CD14-positive monocyte (primary cell): ENCODE measurements around the gene DPH3. TPM values are rescaled to one million over a fixed set of nuclear protein-coding genes. Genes with fewer than 3 reads are reported as not detected.
A peak's percentile ranks its signal among the peaks of the same experiment; 100 is the strongest.

Experiments used
- DNase-seq, 3 donors: peaks; one replicate each; pipeline ENCODE4 v3.0.0-alpha.2; 2011 to 2022
- H2AFZ ChIP-seq: 2 replicates; pipeline ENCODE4 v1.6.0; 2012; ENCODE audit warnings: mild to moderate bottlenecking, low read depth, low read length, inconsistent platforms; ENCODE audit not compliant: insufficient read depth, poor library complexity, severe bottlenecking
- H3K27ac ChIP-seq, 2 donors: 1 replicate in 1 of 2; 2 replicates in 1 of 2; pipeline ENCODE4 v1.5.1; 2012 to 2013; ENCODE audit warnings: low read length in 2 of 2, control low read depth in 1 of 2, inconsistent platforms in 1 of 2, low read depth in 1 of 2, mild to moderate bottlenecking in 1 of 2
- H3K27me3 ChIP-seq, 2 donors: one replicate each; pipeline versions ENCODE4 v1.6.0 to v1.6.1; 2011 to 2013; ENCODE audit warnings: low read length in 2 of 2; ENCODE audit not compliant: control insufficient read depth in 2 of 2, insufficient read depth in 2 of 2
- H3K36me3 ChIP-seq, 2 donors: replicated peaks in 1 of 2; 1 replicate in 1 of 2; 2 replicates in 1 of 2; pipeline versions ENCODE4 v1.5.1 to v1.6.1; 2012 to 2013; ENCODE audit warnings: low read length in 2 of 2, control low read depth in 1 of 2, inconsistent platforms in 1 of 2, mild to moderate bottlenecking in 1 of 2; ENCODE audit not compliant: insufficient read depth in 2 of 2, control insufficient read depth in 1 of 2
- H3K4me1 ChIP-seq, 2 donors: 1 replicate in 1 of 2; 2 replicates in 1 of 2; pipeline versions ENCODE4 v1.5.1 to v1.6.1; 2012 to 2013; ENCODE audit warnings: low read length in 2 of 2, control low read depth in 1 of 2, inconsistent platforms in 1 of 2, mild to moderate bottlenecking in 1 of 2, moderate library complexity in 1 of 2; ENCODE audit not compliant: insufficient read depth in 2 of 2, control insufficient read depth in 1 of 2
- H3K4me2 ChIP-seq: replicated peaks from 2 replicates; pipeline ENCODE3; 2012; ENCODE audit warnings: low read length, moderate library complexity, mild to moderate bottlenecking; ENCODE audit not compliant: poor library complexity, severe bottlenecking; ENCODE audit errors: extremely low read depth
- H3K4me3 ChIP-seq, 3 experiments: fragments of 200-600 bp in 1 of 3; sonication (generic) in 1 of 3; replicated peaks in 1 of 3; 1 replicate in 2 of 3; 2 replicates in 1 of 3; pipeline ENCODE4 v1.5.1; 2011 to 2013; ENCODE audit warnings: low read length in 3 of 3, mild to moderate bottlenecking in 3 of 3, control low read depth in 2 of 3, low read depth in 2 of 3, inconsistent platforms in 1 of 3, moderate library complexity in 1 of 3
- H3K79me2 ChIP-seq: 2 replicates; pipeline ENCODE4 v1.6.0; 2012; ENCODE audit warnings: mild to moderate bottlenecking, control low read depth, inconsistent platforms, low read length, moderate library complexity; ENCODE audit not compliant: insufficient read depth
- H3K9ac ChIP-seq: 2 replicates; pipeline ENCODE4 v1.6.0; 2017; ENCODE audit warnings: low read length, mild to moderate bottlenecking; ENCODE audit not compliant: insufficient read depth, poor library complexity, severe bottlenecking
- H3K9me3 ChIP-seq, 2 donors: replicated peaks in 1 of 2; 1 replicate in 1 of 2; 2 replicates in 1 of 2; pipeline versions ENCODE4 v1.5.1 to v1.6.1; 2012 to 2013; ENCODE audit warnings: low read length in 2 of 2, control low read depth in 1 of 2; ENCODE audit not compliant: control insufficient read depth in 1 of 2, insufficient read depth in 1 of 2
- H4K20me1 ChIP-seq: 2 replicates; pipeline ENCODE4 v1.6.0; 2012; ENCODE audit warnings: mild to moderate bottlenecking, low read length, control low read depth, moderate library complexity; ENCODE audit not compliant: insufficient read depth
- H3K27ac Mint-ChIP-seq, 7 donors: one replicate each; pipeline ENCODE4 v1.8.0; 2020; ENCODE audit warnings: mild to moderate bottlenecking in 7 of 7, mixed read lengths in 7 of 7, moderate library complexity in 6 of 7, inconsistent platforms in 2 of 7
- H3K27me3 Mint-ChIP-seq, 3 donors: one replicate each; pipeline ENCODE4 v1.8.0; 2021 to 2022; ENCODE audit warnings: low read depth in 3 of 3, mild to moderate bottlenecking in 3 of 3, mixed read lengths in 3 of 3, moderate library complexity in 3 of 3, inconsistent platforms in 1 of 3
- H3K36me3 Mint-ChIP-seq, 2 donors: one replicate each; pipeline ENCODE4 v1.8.0; 2020; ENCODE audit warnings: mixed read lengths in 2 of 2, inconsistent platforms in 1 of 2, mild to moderate bottlenecking in 1 of 2
- H3K4me1 Mint-ChIP-seq: one replicate; pipeline ENCODE4 v1.8.0; 2020; ENCODE audit warnings: mild to moderate bottlenecking, mixed read lengths
- H3K4me3 Mint-ChIP-seq, 2 donors: one replicate each; pipeline ENCODE4 v1.8.0; 2020; ENCODE audit warnings: mild to moderate bottlenecking in 2 of 2, mixed read lengths in 2 of 2, moderate library complexity in 1 of 2
- H3K9me3 Mint-ChIP-seq, 7 donors: one replicate each; pipeline ENCODE4 v1.8.0; 2020 to 2022; ENCODE audit warnings: mixed read lengths in 7 of 7, mild to moderate bottlenecking in 6 of 7, moderate library complexity in 6 of 7, inconsistent platforms in 2 of 7
- CTCF ChIP-seq: fragments of 200-600 bp; IDR thresholded peaks from one replicate; pipeline ENCODE4 v1.8.0; 2022; ENCODE audit warnings: antibody characterized with exemption, mild to moderate bottlenecking
- WGBS: methylation state at CpG from one replicate; pipeline ENCODE4 v1.1.5; 2013; ENCODE audit warnings: missing lambda C conversion rate; ENCODE audit not compliant: insufficient coverage; 5-methylcytosine and 5-hydroxymethylcytosine counted together
- intact Hi-C, 2 donors: fragments of 100-400 bp; cut with micrococcal nuclease; formaldehyde crosslinking; loops; one replicate each; pipeline versions ENCODE4 v1.15.0 to v1.15.1; 2023
- polyA plus RNA-seq, 3 donors: library from polyadenylated mRNA; depleted of rRNA in 1 of 3; unstranded in 2 of 3; stranded (reverse) in 1 of 3; fragments of 300-500 nt in 2 of 3; fragments of >200 nt in 1 of 3; fragmentation: Illumina TruSeq in 2 of 3; gene quantifications; 1 replicate in 2 of 3; 2 replicates in 1 of 3; pipeline ENCODE4 v1.2.3, GENCODE V29; 2012 to 2021

DPH3 gene
- polyA plus RNA-seq, 3 donors, result 9.2 to 42.0 (median 33.7) TPM

- no peaks in the 10 kb centered on the region for H3K9me3 ChIP-seq
- peak overlapping the region; percentile 59 to 93 (median 91) for H3K4me3 ChIP-seq
- Mint-ChIP-seq H3K27ac (peak overlapping the region in 6 of 7 donors; percentile 98 to 99 (median 98)), H3K27me3 (peaks cover 0 to 2% (median 0%) of the 10 kb centered on the region in 3 donors), H3K4me3 (peak overlapping the region; percentile 95 to 98), H3K36me3 (peaks cover 11 to 18% of the 10 kb centered on the region in 2 donors), H3K9me3 (no peaks in the 10 kb centered on the region), H3K4me1 (peaks cover 21% of the 10 kb centered on the region)
- WGBS, result under 1% methylated on average over 14 of the region's 21 CpGs
- H3K4me1 ChIP-seq, result peaks cover 24 to 38% of the 10 kb centered on the region in 2 donors
- peak overlapping the region; percentile 97 for H2AFZ ChIP-seq
- intact Hi-C loops, result loop anchor here (10.0 kb wide), 2 partner anchors 659 to 1481 kb away; partner anchors contain the start of genes BTD (in 1 of the 2), HACL1 (in 1 of the 2) and TBC1D5 (in 1 of the 2)
- H3K79me2 ChIP-seq, result peaks cover 73% of the 10 kb centered on the region
- no peak for TF ChIP-seq CTCF
- H4K20me1 ChIP-seq, result no peaks in the 10 kb centered on the region
- H3K4me2 ChIP-seq, result peak overlapping the region; percentile 93
- H3K9ac ChIP-seq, result peak overlapping the region; percentile 84
- peaks cover 13 to 27% of the 10 kb centered on the region in 2 donors for H3K36me3 ChIP-seq
- peak overlapping the region; percentile 96 for H3K27ac ChIP-seq
- DNase-seq, result peak in 1 of 3 donors; percentile 68
- no peaks in the 10 kb centered on the region for H3K27me3 ChIP-seq
Measured at GRCh38 chr3:16264174-16264707, 502 bp downstream of the DPH3 start.

- H3K36me3 Mint-ChIP-seq, result peaks cover 16 to 22% of the 10 kb centered on the region in 2 donors
- no peak overlapping the region for H3K4me2 ChIP-seq
- DNase-seq, result peak; percentile 21 to 64 (median 33)
- H3K27ac ChIP-seq, result peak overlapping the region in 1 of 2 donors; percentile 59
- H3K27me3 ChIP-seq, result no peaks in the 10 kb centered on the region
- peaks cover 55% of the 10 kb centered on the region for H3K79me2 ChIP-seq
- no peak overlapping the region for H2AFZ ChIP-seq
- H3K36me3 ChIP-seq, result peaks cover 12 to 38% of the 10 kb centered on the region in 2 donors
- H4K20me1 ChIP-seq, result no peaks in the 10 kb centered on the region
- peaks cover 19% of the 10 kb centered on the region for H3K4me1 Mint-ChIP-seq
- no peaks in the 10 kb centered on the region for H3K9me3 Mint-ChIP-seq
- intact Hi-C loops, result loop anchor here (10.0 kb wide), 2 partner anchors 657 to 1483 kb away; partner anchors contain the start of genes BTD (in 1 of the 2), HACL1 (in 1 of the 2) and TBC1D5 (in 1 of the 2)
- no peak overlapping the region for H3K4me3 ChIP-seq
- no peak overlapping the region for H3K9ac ChIP-seq
- H3K9me3 ChIP-seq, result no peaks in the 10 kb centered on the region
- no peak overlapping the region for H3K4me3 Mint-ChIP-seq
- TF ChIP-seq CTCF, result no peak
- H3K27ac Mint-ChIP-seq, result no peak overlapping the region
- peaks cover 24 to 38% of the 10 kb centered on the region in 2 donors for H3K4me1 ChIP-seq
- 47% methylated on average over 4 of the region's 4 CpGs for WGBS
- H3K27me3 Mint-ChIP-seq, result no peaks in the 10 kb centered on the region
Measured at GRCh38 chr3:16262174-16262573, 2.6 kb downstream of the DPH3 start.
